ENCODE results near the gene RUFY2.
"Not testable (repeated sequence)": the region's sequence is repeated elsewhere in the genome, so short reads cannot be mapped to it uniquely, and the experiment has no call there.

Gene RUFY2, protein sequence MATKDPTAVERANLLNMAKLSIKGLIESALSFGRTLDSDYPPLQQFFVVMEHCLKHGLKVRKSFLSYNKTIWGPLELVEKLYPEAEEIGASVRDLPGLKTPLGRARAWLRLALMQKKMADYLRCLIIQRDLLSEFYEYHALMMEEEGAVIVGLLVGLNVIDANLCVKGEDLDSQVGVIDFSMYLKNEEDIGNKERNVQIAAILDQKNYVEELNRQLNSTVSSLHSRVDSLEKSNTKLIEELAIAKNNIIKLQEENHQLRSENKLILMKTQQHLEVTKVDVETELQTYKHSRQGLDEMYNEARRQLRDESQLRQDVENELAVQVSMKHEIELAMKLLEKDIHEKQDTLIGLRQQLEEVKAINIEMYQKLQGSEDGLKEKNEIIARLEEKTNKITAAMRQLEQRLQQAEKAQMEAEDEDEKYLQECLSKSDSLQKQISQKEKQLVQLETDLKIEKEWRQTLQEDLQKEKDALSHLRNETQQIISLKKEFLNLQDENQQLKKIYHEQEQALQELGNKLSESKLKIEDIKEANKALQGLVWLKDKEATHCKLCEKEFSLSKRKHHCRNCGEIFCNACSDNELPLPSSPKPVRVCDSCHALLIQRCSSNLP

GRCh38 chr10:68406815-68407548 is at the start of gene RUFY2:
TSS of gene RUFY2 (minus strand) at chr10:68407277. CDS start at chr10:68407189, 88 bp downstream.
- peak within 1 kb of the TSS; percentile 91 to 94 for H3K9ac ChIP-seq (ENCODE audit: low read length in 2 of 2)
- peak within 1 kb of the TSS; percentile 86 to 88 for H3K4me3 ChIP-seq (ENCODE audit: low read length in 2 of 2)

GRCh38 chr10:68449698-68450097 is 42.6 kb upstream of the RUFY2 start:
- H3K27ac ChIP-seq (ENCODE audit: low read length); H3K4me3 ChIP-seq (ENCODE audit: low read length in 2 of 2); H3K9me3 ChIP-seq (ENCODE audit: control insufficient read depth in 2 of 2, low read length in 2 of 2); H3K27me3 ChIP-seq (ENCODE audit: control insufficient read depth in 1 of 2, insufficient read depth in 2 of 2, low read length in 2 of 2); H3K4me1 ChIP-seq (ENCODE audit: control insufficient read depth, insufficient read depth, low read length); H3K9ac ChIP-seq (ENCODE audit: low read length in 2 of 2); H3K36me3 ChIP-seq (ENCODE audit: control insufficient read depth in 2 of 2, insufficient read depth in 2 of 2, low read length in 2 of 2): not testable (repeated sequence)

More at GRCh38 chr10:68406815-68407548, at the start of gene RUFY2:
- H3K27ac ChIP-seq (ENCODE audit: low read length), result peak within 1 kb of the TSS; percentile 86
- H3K27me3 ChIP-seq (ENCODE audit: control insufficient read depth in 1 of 2, insufficient read depth in 2 of 2, low read length in 2 of 2), result no peaks in the 10 kb centered on the region
- H3K9me3 ChIP-seq (ENCODE audit: control insufficient read depth in 2 of 2, low read length in 2 of 2), result no peaks in the 10 kb centered on the region
- no peaks in the 10 kb centered on the region for H3K36me3 ChIP-seq (ENCODE audit: control insufficient read depth in 2 of 2, insufficient read depth in 2 of 2, low read length in 2 of 2)
- peaks cover 10% of the 10 kb centered on the region for H3K4me1 ChIP-seq (ENCODE audit: control insufficient read depth, insufficient read depth, low read length)

GRCh38 chr10:68446179-68446578 is 39.1 kb upstream of the RUFY2 start:
- no peak overlapping the region for H3K4me3 ChIP-seq (ENCODE audit: low read length in 2 of 2)
- H3K36me3 ChIP-seq (ENCODE audit: control insufficient read depth in 2 of 2, insufficient read depth in 2 of 2, low read length in 2 of 2), result no peaks in the 10 kb centered on the region
- no peak overlapping the region for H3K9ac ChIP-seq (ENCODE audit: low read length in 2 of 2)
- no peak overlapping the region for H3K27ac ChIP-seq (ENCODE audit: low read length)
- H3K27me3 ChIP-seq (ENCODE audit: control insufficient read depth in 1 of 2, insufficient read depth in 2 of 2, low read length in 2 of 2), result no peaks in the 10 kb centered on the region
- no peaks in the 10 kb centered on the region for H3K4me1 ChIP-seq (ENCODE audit: control insufficient read depth, insufficient read depth, low read length)
- H3K9me3 ChIP-seq (ENCODE audit: control insufficient read depth in 2 of 2, low read length in 2 of 2), result no peaks in the 10 kb centered on the region

DNA sequence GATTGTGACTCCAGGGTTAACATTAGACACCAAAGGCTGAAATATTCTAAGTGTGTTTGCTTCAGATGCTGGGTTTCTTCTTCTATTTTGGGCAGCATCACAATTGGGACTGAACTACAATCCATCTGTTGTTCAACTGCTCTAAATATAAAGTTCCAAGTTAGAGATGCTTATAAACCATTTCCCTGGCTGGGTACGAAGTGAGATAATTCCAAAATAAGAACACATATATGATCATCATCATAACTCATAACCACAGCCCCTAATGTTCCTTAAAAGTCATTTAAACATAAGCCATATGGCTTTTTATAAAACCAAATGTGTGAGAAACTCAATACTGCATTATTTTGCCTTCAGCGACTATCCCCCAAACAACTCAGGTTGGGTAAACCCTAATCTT is 35.9 kb upstream of the RUFY2 start:
- H3K36me3 ChIP-seq (ENCODE audit: control insufficient read depth in 2 of 2, insufficient read depth in 2 of 2, low read length in 2 of 2), result no peaks in the 10 kb centered on the region
- H3K4me3 ChIP-seq (ENCODE audit: low read length in 2 of 2), result no peak overlapping the region
- H3K9me3 ChIP-seq (ENCODE audit: control insufficient read depth in 2 of 2, low read length in 2 of 2), result no peaks in the 10 kb centered on the region
- H3K27me3 ChIP-seq (ENCODE audit: control insufficient read depth in 1 of 2, insufficient read depth in 2 of 2, low read length in 2 of 2), result no peaks in the 10 kb centered on the region
- H3K4me1 ChIP-seq (ENCODE audit: control insufficient read depth, insufficient read depth, low read length), result no peaks in the 10 kb centered on the region
- H3K9ac ChIP-seq (ENCODE audit: low read length in 2 of 2), result no peak overlapping the region
- no peak overlapping the region for H3K27ac ChIP-seq (ENCODE audit: low read length)

DNA sequence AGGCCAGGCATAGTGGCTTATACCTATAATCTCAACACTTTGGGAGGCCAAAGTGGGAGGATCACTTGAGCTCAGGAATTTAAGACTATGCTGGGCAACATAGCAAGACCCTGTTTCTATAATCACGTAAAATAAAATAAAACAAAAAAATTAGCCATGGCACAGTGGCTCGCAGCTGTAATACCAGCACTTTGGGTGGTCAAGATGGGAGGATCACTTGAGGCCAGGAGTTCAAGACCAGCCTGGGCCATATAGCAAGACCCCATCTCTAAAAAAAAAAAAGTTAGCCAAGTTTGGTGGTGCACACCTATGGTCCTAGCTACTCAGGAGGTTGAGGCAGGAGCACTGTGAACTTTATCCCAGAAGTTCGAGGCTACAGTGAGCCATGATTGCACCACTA is 33.8 kb upstream of the RUFY2 start:
- H3K27ac ChIP-seq (ENCODE audit: low read length), result no peak overlapping the region
- no peaks in the 10 kb centered on the region for H3K36me3 ChIP-seq (ENCODE audit: control insufficient read depth in 2 of 2, insufficient read depth in 2 of 2, low read length in 2 of 2)
- no peak overlapping the region for H3K4me3 ChIP-seq (ENCODE audit: low read length in 2 of 2)
- no peaks in the 10 kb centered on the region for H3K9me3 ChIP-seq (ENCODE audit: control insufficient read depth in 2 of 2, low read length in 2 of 2)
- H3K4me1 ChIP-seq (ENCODE audit: control insufficient read depth, insufficient read depth, low read length), result no peaks in the 10 kb centered on the region
- H3K9ac ChIP-seq (ENCODE audit: low read length in 2 of 2), result no peak overlapping the region
- no peaks in the 10 kb centered on the region for H3K27me3 ChIP-seq (ENCODE audit: control insufficient read depth in 1 of 2, insufficient read depth in 2 of 2, low read length in 2 of 2)

DNA sequence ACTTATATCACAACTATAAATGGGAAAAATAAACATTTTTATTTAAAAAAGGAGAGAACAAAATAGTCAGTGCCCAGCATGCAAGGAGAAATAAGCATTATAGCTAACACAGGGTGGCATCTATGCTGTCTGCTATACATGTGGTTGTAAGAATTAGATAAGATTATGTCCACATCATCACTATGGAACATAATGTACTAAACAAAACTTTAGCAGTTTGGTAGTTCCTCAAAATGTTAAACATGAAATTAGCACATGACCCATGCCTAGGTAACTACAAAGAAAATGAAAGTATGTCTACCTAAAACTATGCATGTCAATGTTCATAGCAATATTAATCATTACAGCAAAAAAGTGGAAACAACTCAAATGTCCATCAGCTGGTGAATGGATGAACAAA is 28.7 kb upstream of the RUFY2 start:
- Histone ChIP-seq H3K4me1 (ENCODE audit: control insufficient read depth, insufficient read depth, low read length) (no peaks in the 10 kb centered on the region), H3K27ac (ENCODE audit: low read length) (no peak overlapping the region), H3K27me3 (ENCODE audit: control insufficient read depth in 1 of 2, insufficient read depth in 2 of 2, low read length in 2 of 2) (no peaks in the 10 kb centered on the region), H3K9me3 (ENCODE audit: control insufficient read depth in 2 of 2, low read length in 2 of 2) (no peaks in the 10 kb centered on the region), H3K4me3 (ENCODE audit: low read length in 2 of 2) (no peak overlapping the region), H3K36me3 (ENCODE audit: control insufficient read depth in 2 of 2, insufficient read depth in 2 of 2, low read length in 2 of 2) (no peaks in the 10 kb centered on the region), H3K9ac (ENCODE audit: low read length in 2 of 2) (no peak overlapping the region)

GRCh38 chr10:68434657-68435056 is 27.6 kb upstream of the RUFY2 start:
- H3K4me3 ChIP-seq (ENCODE audit: low read length in 2 of 2), result no peak overlapping the region
- no peak overlapping the region for H3K27ac ChIP-seq (ENCODE audit: low read length)

DNA sequence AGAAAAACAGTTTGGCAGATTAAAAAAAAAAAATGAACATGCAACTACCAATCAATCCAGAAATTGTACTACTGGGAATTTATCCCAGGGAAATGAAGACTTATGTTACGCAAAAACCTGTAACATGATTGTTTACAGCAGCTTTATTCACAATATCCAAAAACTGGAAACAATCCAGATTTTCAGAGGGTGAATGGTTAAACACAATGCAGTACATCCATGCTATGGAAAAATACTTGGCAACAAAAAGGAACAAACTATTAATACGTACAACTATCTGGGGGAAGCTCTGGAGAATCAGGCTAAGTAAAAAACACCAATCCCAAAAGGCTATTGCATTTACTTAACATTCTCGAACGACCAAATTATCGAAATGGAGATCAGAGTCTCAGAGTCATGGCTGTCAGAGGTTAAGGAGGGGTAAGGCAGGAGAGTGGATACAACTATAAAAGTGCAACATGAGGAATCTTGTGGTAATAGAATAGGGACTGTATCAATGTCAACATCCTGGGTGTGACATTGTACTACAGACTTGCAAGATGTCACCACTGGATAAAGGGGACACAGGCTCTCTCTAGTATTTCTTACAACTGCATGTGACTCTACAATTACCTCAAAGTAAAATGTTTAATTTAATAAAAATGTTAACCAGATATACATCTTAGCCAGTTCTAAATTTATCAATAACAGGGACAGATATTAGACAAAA is 21.5 kb upstream of the RUFY2 start:
- Histone ChIP-seq H3K36me3 (ENCODE audit: control insufficient read depth in 2 of 2, insufficient read depth in 2 of 2, low read length in 2 of 2) (no peaks in the 10 kb centered on the region), H3K27me3 (ENCODE audit: control insufficient read depth in 1 of 2, insufficient read depth in 2 of 2, low read length in 2 of 2) (no peaks in the 10 kb centered on the region), H3K4me1 (ENCODE audit: control insufficient read depth, insufficient read depth, low read length) (no peaks in the 10 kb centered on the region), H3K27ac (ENCODE audit: low read length) (no peak overlapping the region), H3K9ac (ENCODE audit: low read length in 2 of 2) (no peak overlapping the region), H3K9me3 (ENCODE audit: control insufficient read depth in 2 of 2, low read length in 2 of 2) (no peaks in the 10 kb centered on the region), H3K4me3 (ENCODE audit: low read length in 2 of 2) (no peak overlapping the region)

More at GRCh38 chr10:68434657-68435056, 27.6 kb upstream of the RUFY2 start:
- Histone ChIP-seq H3K9me3 (ENCODE audit: control insufficient read depth in 2 of 2, low read length in 2 of 2) (no peaks in the 10 kb centered on the region), H3K27me3 (ENCODE audit: control insufficient read depth in 1 of 2, insufficient read depth in 2 of 2, low read length in 2 of 2) (no peaks in the 10 kb centered on the region), H3K36me3 (ENCODE audit: control insufficient read depth in 2 of 2, insufficient read depth in 2 of 2, low read length in 2 of 2) (no peaks in the 10 kb centered on the region), H3K9ac (ENCODE audit: low read length in 2 of 2) (no peak overlapping the region), H3K4me1 (ENCODE audit: control insufficient read depth, insufficient read depth, low read length) (no peaks in the 10 kb centered on the region)

DNA sequence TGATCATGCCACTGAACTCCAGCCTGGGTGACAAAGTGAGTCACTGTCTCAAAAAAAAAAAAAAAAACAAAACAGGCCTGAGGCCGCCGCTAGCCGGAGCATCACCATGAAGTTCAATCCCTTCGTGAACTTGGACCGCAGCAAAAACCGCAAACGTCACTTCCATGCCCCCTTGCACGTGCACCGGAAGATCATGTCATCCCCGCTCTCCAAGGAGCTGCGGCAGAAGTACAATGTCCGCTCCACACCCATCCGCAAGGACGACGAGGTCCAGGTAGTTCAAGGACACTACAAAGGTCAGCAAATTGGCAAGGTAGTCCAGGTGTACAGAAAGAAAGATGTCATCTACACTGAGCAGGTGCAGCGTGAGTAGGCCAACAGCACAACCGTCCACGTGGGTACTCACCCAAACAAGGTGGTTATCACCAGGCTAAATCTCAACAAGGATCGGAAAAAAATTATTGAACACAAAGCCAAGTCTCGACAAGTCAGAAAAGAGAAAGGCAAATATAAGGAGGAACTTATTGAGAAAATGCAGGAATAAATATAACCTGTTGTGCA is 17.5 kb upstream of the RUFY2 start:
- no peaks in the 10 kb centered on the region for H3K36me3 ChIP-seq (ENCODE audit: control insufficient read depth in 2 of 2, insufficient read depth in 2 of 2, low read length in 2 of 2)

GRCh38 chr10:68423522-68423921 is 16.4 kb upstream of the RUFY2 start:
- H3K36me3 ChIP-seq (ENCODE audit: control insufficient read depth in 2 of 2, insufficient read depth in 2 of 2, low read length in 2 of 2), result no peaks in the 10 kb centered on the region
- no peak overlapping the region for H3K27ac ChIP-seq (ENCODE audit: low read length)
- no peak overlapping the region for H3K9ac ChIP-seq (ENCODE audit: low read length in 2 of 2)
- no peaks in the 10 kb centered on the region for H3K27me3 ChIP-seq (ENCODE audit: control insufficient read depth in 1 of 2, insufficient read depth in 2 of 2, low read length in 2 of 2)
- no peaks in the 10 kb centered on the region for H3K4me1 ChIP-seq (ENCODE audit: control insufficient read depth, insufficient read depth, low read length)
- no peak overlapping the region for H3K4me3 ChIP-seq (ENCODE audit: low read length in 2 of 2)
- H3K9me3 ChIP-seq (ENCODE audit: control insufficient read depth in 2 of 2, low read length in 2 of 2), result no peaks in the 10 kb centered on the region

More for the DNA sequence above, 17.5 kb upstream of the RUFY2 start:
- H3K9ac ChIP-seq (ENCODE audit: low read length in 2 of 2), result no peak overlapping the region
- H3K27ac ChIP-seq (ENCODE audit: low read length), result no peak overlapping the region
- H3K4me1 ChIP-seq (ENCODE audit: control insufficient read depth, insufficient read depth, low read length), result no peaks in the 10 kb centered on the region
- H3K4me3 ChIP-seq (ENCODE audit: low read length in 2 of 2), result no peak overlapping the region
- H3K27me3 ChIP-seq (ENCODE audit: control insufficient read depth in 1 of 2, insufficient read depth in 2 of 2, low read length in 2 of 2), result no peaks in the 10 kb centered on the region
- H3K9me3 ChIP-seq (ENCODE audit: control insufficient read depth in 2 of 2, low read length in 2 of 2), result no peaks in the 10 kb centered on the region

Data from stomach smooth muscle (tissue), 2 donors.